Panc1 (cell line): ENCODE measurements around the gene TSPAN14. TPM values are rescaled to one million over a fixed set of nuclear protein-coding genes. Genes with fewer than 3 reads are reported as not detected.

Experiments used
- ATAC-seq: fragments of 200-7000 bp; cut with Tn5 transposase; 2 replicates; pipeline ENCODE4 v1.9.1; 2020; ENCODE audit warnings: mild to moderate bottlenecking, moderate library complexity
- BruUV-seq: library from RNA; stranded (reverse); fragments of 400-500 nt; replicated peaks from 2 replicates; lab custom pipeline; 2021; lab: Mats Ljungman, UMichigan
- CTCF ChIA-PET: fragments of 300-600 bp; sonication (Branson Sonifier 250); formaldehyde crosslinking; loops from one replicate; lab custom pipeline; 2022; ENCODE audit warnings: antibody characterized with exemption; lab: Charles Lee
- POLR2A ChIA-PET: fragments of 300-600 bp; sonication (Branson Sonifier 250); formaldehyde crosslinking; loops from one replicate; lab custom pipeline; 2022; ENCODE audit warnings: antibody characterized with exemption; lab: Charles Lee
- DNase-seq: peaks from one replicate; pipeline ENCODE4 v3.0.0-alpha.2; 2010; ENCODE audit warnings: low read depth, low spot score
- H3K27ac ChIP-seq: 2 replicates; pipeline ENCODE4 v1.5.1; 2011; ENCODE audit warnings: mild to moderate bottlenecking, low read length, inconsistent platforms
- H3K27me3 ChIP-seq: fragments of 200-500 bp; sonication (Bioruptor generic); 2 replicates; pipeline ENCODE4 v1.6.0; 2014; ENCODE audit warnings: low read length, inconsistent platforms; ENCODE audit not compliant: control insufficient read depth, insufficient read depth
- H3K36me3 ChIP-seq: fragments of 200-500 bp; sonication (Bioruptor generic); 2 replicates; pipeline ENCODE4 v1.5.1; 2014; ENCODE audit warnings: inconsistent platforms, mild to moderate bottlenecking, low read length, moderate library complexity; ENCODE audit not compliant: control insufficient read depth, insufficient read depth
- H3K4me1 ChIP-seq: 2 replicates; pipeline ENCODE4 v1.5.1; 2011; ENCODE audit warnings: inconsistent platforms, mild to moderate bottlenecking, low read length, moderate library complexity; ENCODE audit not compliant: control insufficient read depth, insufficient read depth
- H3K4me3 ChIP-seq, 2 experiments: 2 replicates each; pipeline ENCODE4 v1.5.1; 2011 to 2012; ENCODE audit warnings: low read depth in 2 of 2, low read length in 2 of 2, mild to moderate bottlenecking in 2 of 2, inconsistent platforms in 1 of 2, moderate library complexity in 1 of 2
- H3K9me3 ChIP-seq: fragments of 200-500 bp; sonication (Bioruptor generic); 2 replicates; pipeline ENCODE4 v1.5.1; 2014; ENCODE audit warnings: low read depth, mild to moderate bottlenecking, inconsistent platforms, low read length, moderate library complexity; ENCODE audit not compliant: control insufficient read depth, insufficient read depth
- POLR2AphosphoS5 ChIP-seq: IDR thresholded peaks from 2 replicates; pipeline ENCODE4 v1.6.1; 2012; ENCODE audit warnings: mild to moderate bottlenecking, low read depth, low read length, moderate library complexity
- SIN3A ChIP-seq: IDR thresholded peaks from 2 replicates; pipeline ENCODE4 v1.6.1; 2012; ENCODE audit warnings: low read depth, mild to moderate bottlenecking, low read length, moderate library complexity, borderline replicate concordance; ENCODE audit not compliant: insufficient read depth
- TCF7L2 ChIP-seq: IDR thresholded peaks from 2 replicates; pipeline ENCODE4 v1.6.1; 2011; ENCODE audit warnings: mild to moderate bottlenecking, low read depth, low read length, inconsistent platforms
- in situ Hi-C: cut with HindIII; loops from 2 replicates; pipeline ENCODE4 v1.10.0; 2016; ENCODE audit warnings: low sequenced_read_pairs, low pct_unique_long_range_greater_than_20kb
- intact Hi-C: fragments of 100-400 bp; cut with micrococcal nuclease; formaldehyde crosslinking; loops from one replicate; pipeline ENCODE4 v1.10.0; 2022; ENCODE audit not compliant: unreplicated experiment
- total RNA-seq: library from RNA; stranded (reverse); gene quantifications from one replicate; pipeline ENCODE4 v1.2.1, GENCODE V29; 2021; ENCODE audit not compliant: unreplicated experiment
- TF ChIP-seq, protein P1 (sequence below), 2 experiments: IDR thresholded peaks; 2 replicates each; pipeline ENCODE4 v1.6.1; 2011 to 2012; ENCODE audit warnings: low read depth in 2 of 2, control low read depth in 1 of 2, low read length in 1 of 2, mild to moderate bottlenecking in 1 of 2, moderate library complexity in 1 of 2; ENCODE audit not compliant: insufficient read depth in 1 of 2
- TF ChIP-seq, protein P2 (sequence below): fragments of 450-650 bp; IDR thresholded peaks from 2 replicates; pipeline ENCODE4 v1.5.1; 2017; ENCODE audit warnings: mild to moderate bottlenecking

TSPAN14 gene
- total RNA-seq, 1 experiment from 2014 or later: 39.0 TPM

DNA sequence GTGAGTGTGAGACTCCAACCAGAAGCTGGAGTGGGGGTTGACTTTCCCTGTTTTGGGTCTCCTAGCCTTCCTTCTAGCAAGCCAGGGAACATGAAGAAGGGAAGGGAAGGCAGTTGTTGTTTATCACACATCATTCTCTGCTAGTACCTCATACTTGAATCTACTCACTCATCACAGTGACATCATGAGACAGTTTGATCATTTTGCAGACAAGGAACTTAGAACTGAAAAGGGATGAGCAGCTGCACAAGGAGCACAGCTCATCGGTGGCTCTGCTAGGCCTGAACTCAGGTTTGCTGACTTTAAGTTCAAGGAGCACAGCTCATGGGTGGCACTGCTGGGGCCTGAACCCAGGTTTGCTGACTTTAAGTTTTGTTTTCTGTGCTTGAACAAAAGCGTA is 26.6 kb upstream of the TSPAN14 start:
- no peaks in the 10 kb centered on the region for H3K36me3 ChIP-seq
- ChIA-PET CTCF (no interaction called here), POLR2A (no interaction called here)
- ATAC-seq (no peak), DNase-seq (no peak)
- H3K9me3 ChIP-seq: no peaks in the 10 kb centered on the region
- in situ Hi-C loops (no loop called here), intact Hi-C loops (no loop called here)
- H3K27ac ChIP-seq: no peak overlapping the region
- BruUV-seq: no TSS peak
- no peaks in the 10 kb centered on the region for H3K4me1 ChIP-seq
- H3K4me3 ChIP-seq: no peak overlapping the region
- no peaks in the 10 kb centered on the region for H3K27me3 ChIP-seq
- TF ChIP-seq SIN3A: no peak
- TF ChIP-seq, protein P1, sequence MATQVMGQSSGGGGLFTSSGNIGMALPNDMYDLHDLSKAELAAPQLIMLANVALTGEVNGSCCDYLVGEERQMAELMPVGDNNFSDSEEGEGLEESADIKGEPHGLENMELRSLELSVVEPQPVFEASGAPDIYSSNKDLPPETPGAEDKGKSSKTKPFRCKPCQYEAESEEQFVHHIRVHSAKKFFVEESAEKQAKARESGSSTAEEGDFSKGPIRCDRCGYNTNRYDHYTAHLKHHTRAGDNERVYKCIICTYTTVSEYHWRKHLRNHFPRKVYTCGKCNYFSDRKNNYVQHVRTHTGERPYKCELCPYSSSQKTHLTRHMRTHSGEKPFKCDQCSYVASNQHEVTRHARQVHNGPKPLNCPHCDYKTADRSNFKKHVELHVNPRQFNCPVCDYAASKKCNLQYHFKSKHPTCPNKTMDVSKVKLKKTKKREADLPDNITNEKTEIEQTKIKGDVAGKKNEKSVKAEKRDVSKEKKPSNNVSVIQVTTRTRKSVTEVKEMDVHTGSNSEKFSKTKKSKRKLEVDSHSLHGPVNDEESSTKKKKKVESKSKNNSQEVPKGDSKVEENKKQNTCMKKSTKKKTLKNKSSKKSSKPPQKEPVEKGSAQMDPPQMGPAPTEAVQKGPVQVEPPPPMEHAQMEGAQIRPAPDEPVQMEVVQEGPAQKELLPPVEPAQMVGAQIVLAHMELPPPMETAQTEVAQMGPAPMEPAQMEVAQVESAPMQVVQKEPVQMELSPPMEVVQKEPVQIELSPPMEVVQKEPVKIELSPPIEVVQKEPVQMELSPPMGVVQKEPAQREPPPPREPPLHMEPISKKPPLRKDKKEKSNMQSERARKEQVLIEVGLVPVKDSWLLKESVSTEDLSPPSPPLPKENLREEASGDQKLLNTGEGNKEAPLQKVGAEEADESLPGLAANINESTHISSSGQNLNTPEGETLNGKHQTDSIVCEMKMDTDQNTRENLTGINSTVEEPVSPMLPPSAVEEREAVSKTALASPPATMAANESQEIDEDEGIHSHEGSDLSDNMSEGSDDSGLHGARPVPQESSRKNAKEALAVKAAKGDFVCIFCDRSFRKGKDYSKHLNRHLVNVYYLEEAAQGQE (IDR thresholded peaks at IDR 0.05; ENCODE audit: insufficient read depth in 1 of 2, low read depth in 2 of 2, low read length in 1 of 2): no peak
- TF ChIP-seq TCF7L2: no peak
- TF ChIP-seq, protein P2, sequence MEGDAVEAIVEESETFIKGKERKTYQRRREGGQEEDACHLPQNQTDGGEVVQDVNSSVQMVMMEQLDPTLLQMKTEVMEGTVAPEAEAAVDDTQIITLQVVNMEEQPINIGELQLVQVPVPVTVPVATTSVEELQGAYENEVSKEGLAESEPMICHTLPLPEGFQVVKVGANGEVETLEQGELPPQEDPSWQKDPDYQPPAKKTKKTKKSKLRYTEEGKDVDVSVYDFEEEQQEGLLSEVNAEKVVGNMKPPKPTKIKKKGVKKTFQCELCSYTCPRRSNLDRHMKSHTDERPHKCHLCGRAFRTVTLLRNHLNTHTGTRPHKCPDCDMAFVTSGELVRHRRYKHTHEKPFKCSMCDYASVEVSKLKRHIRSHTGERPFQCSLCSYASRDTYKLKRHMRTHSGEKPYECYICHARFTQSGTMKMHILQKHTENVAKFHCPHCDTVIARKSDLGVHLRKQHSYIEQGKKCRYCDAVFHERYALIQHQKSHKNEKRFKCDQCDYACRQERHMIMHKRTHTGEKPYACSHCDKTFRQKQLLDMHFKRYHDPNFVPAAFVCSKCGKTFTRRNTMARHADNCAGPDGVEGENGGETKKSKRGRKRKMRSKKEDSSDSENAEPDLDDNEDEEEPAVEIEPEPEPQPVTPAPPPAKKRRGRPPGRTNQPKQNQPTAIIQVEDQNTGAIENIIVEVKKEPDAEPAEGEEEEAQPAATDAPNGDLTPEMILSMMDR: no peak
- TF ChIP-seq POLR2AphosphoS5: no peak

DNA sequence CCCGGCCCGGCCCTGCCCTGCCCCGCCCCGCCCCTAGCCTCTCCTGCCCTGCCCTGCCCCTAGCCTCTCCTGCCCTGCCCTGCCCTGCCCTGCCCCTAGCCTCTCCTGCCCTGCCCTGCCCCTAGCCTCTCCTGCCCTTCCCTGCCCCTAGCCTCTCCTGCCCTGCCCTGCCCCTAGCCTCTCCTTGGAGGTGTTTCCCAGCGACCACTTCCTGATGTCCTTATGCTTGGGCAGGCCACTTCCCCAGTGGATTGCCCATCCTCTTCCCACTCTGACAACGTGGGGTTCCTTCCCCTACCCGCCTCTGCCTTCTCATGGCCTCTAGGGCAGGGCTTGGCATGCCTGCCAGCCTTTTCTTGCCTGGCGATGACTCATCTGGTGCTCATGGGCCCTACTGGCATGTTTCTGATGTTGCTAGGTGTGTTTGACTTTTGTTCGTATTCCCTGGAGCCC is 24.6 kb upstream of the TSPAN14 start:
- in situ Hi-C loops: no loop called here
- BruUV-seq: no TSS peak
- Histone ChIP-seq H3K9me3 (no peaks in the 10 kb centered on the region), H3K4me3 (no peak overlapping the region), H3K27ac (no peak overlapping the region), H3K36me3 (no peaks in the 10 kb centered on the region), H3K27me3 (no peaks in the 10 kb centered on the region), H3K4me1 (no peaks in the 10 kb centered on the region)
- ChIA-PET POLR2A (no interaction called here), CTCF (interaction anchor here (0.6 kb wide), 1 partner anchor 47 kb away, joined by 6 read pairs; no protein-coding TSS in a partner anchor)
- no peak for DNase-seq
- TF ChIP-seq POLR2AphosphoS5: no peak
- peak; percentile 86; the same call in 1 of the 2 replicates for ATAC-seq
- intact Hi-C loops: no loop called here

DNA sequence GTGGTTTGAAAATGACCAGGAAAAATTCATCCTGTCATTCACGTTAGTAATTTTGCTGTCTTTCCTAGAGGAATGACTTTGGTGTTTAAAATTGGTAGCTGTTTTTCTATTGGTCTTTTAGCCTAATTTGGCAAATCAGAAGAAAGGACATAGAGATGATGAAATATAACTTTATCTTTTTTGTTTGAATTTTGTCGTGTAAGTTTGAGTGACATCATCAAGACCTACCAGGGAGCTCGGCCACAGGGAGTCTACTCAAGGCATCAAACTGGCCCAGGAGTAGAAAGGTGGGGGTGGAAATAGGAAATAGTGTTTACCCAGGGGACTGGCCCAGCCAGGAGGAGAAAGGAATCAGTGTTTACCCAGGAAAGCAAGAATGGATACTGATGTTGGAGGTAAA is 21.0 kb upstream of the TSPAN14 start:
- ATAC-seq (no peak), DNase-seq (no peak)
- Histone ChIP-seq H3K9me3 (no peaks in the 10 kb centered on the region), H3K4me3 (no peak overlapping the region), H3K4me1 (no peaks in the 10 kb centered on the region), H3K36me3 (no peaks in the 10 kb centered on the region), H3K27ac (no peak overlapping the region), H3K27me3 (no peaks in the 10 kb centered on the region; the same call in 1 of the 2 replicates)
- ChIA-PET POLR2A (no interaction called here), CTCF (no interaction called here)
- no TSS peak for BruUV-seq
- intact Hi-C loops (no loop called here), in situ Hi-C loops (no loop called here)
- TF ChIP-seq, protein P1 (IDR thresholded peaks at IDR 0.05; ENCODE audit: insufficient read depth in 1 of 2, low read depth in 2 of 2, low read length in 1 of 2): no peak
